ENCODE data around the gene MAP3K9.

The MAP3K9 gene

DNA sequence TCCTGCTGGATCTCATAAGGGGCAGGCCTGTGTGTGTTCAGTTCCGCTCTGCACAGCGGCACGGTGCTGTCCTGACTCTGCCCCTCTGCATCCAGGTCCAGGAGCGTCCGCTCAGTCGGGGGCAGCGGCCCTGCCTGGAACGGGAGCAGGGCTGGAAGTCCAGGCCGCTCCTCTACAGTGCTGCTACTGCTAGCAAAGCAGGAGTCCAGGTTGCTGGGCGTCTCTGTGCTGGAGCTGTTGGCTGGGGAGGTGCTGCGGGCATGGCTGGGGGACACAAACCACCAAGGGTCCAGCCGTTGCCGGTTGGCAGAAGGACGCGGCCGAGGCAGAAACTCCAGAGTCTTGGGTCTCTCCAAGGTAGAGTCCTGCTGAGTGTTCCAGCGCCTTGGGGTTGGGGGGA lies 78.9 kb downstream of the MAP3K9 start:
- TF ChIP-seq, protein P1, sequence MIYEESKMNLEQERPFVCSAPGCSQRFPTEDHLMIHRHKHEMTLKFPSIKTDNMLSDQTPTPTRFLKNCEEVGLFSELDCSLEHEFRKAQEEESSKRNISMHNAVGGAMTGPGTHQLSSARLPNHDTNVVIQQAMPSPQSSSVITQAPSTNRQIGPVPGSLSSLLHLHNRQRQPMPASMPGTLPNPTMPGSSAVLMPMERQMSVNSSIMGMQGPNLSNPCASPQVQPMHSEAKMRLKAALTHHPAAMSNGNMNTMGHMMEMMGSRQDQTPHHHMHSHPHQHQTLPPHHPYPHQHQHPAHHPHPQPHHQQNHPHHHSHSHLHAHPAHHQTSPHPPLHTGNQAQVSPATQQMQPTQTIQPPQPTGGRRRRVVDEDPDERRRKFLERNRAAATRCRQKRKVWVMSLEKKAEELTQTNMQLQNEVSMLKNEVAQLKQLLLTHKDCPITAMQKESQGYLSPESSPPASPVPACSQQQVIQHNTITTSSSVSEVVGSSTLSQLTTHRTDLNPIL (CRISPR knock-in tag; IDR thresholded peaks at IDR 0.05; ENCODE audit: low read depth) = no peak
- TF ChIP-seq, protein P2, sequence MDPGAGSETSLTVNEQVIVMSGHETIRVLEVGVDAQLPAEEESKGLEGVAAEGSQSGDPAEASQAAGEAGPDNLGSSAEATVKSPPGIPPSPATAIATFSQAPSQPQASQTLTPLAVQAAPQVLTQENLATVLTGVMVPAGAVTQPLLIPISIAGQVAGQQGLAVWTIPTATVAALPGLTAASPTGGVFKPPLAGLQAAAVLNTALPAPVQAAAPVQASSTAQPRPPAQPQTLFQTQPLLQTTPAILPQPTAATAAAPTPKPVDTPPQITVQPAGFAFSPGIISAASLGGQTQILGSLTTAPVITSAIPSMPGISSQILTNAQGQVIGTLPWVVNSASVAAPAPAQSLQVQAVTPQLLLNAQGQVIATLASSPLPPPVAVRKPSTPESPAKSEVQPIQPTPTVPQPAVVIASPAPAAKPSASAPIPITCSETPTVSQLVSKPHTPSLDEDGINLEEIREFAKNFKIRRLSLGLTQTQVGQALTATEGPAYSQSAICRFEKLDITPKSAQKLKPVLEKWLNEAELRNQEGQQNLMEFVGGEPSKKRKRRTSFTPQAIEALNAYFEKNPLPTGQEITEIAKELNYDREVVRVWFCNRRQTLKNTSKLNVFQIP (CRISPR knock-in tag; IDR thresholded peaks at IDR 0.05; ENCODE audit: borderline replicate concordance, low read depth) = no peak
- TF ChIP-seq ZNF8 (CRISPR knock-in tag; IDR thresholded peaks at IDR 0.05) = no peak
- no peak for TF ChIP-seq TCF4 (CRISPR knock-in tag; IDR thresholded peaks at IDR 0.05; ENCODE audit: borderline replicate concordance)
- TF ChIP-seq, protein P3, sequence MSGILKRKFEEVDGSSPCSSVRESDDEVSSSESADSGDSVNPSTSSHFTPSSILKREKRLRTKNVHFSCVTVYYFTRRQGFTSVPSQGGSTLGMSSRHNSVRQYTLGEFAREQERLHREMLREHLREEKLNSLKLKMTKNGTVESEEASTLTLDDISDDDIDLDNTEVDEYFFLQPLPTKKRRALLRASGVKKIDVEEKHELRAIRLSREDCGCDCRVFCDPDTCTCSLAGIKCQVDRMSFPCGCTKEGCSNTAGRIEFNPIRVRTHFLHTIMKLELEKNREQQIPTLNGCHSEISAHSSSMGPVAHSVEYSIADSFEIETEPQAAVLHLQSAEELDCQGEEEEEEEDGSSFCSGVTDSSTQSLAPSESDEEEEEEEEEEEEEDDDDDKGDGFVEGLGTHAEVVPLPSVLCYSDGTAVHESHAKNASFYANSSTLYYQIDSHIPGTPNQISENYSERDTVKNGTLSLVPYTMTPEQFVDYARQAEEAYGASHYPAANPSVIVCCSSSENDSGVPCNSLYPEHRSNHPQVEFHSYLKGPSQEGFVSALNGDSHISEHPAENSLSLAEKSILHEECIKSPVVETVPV (CRISPR knock-in tag; IDR thresholded peaks at IDR 0.05) = no peak
- TF ChIP-seq GLIS3 (CRISPR knock-in tag; IDR thresholded peaks at IDR 0.05) = no peak
- TF ChIP-seq ZNF70 (CRISPR knock-in tag; IDR thresholded peaks at IDR 0.05) = no peak
- TF ChIP-seq ZFP30 (CRISPR knock-in tag; IDR thresholded peaks at IDR 0.05) = no peak
- no peak for TF ChIP-seq SNAI2 (CRISPR knock-in tag; IDR thresholded peaks at IDR 0.05)
- TF ChIP-seq, protein P4, sequence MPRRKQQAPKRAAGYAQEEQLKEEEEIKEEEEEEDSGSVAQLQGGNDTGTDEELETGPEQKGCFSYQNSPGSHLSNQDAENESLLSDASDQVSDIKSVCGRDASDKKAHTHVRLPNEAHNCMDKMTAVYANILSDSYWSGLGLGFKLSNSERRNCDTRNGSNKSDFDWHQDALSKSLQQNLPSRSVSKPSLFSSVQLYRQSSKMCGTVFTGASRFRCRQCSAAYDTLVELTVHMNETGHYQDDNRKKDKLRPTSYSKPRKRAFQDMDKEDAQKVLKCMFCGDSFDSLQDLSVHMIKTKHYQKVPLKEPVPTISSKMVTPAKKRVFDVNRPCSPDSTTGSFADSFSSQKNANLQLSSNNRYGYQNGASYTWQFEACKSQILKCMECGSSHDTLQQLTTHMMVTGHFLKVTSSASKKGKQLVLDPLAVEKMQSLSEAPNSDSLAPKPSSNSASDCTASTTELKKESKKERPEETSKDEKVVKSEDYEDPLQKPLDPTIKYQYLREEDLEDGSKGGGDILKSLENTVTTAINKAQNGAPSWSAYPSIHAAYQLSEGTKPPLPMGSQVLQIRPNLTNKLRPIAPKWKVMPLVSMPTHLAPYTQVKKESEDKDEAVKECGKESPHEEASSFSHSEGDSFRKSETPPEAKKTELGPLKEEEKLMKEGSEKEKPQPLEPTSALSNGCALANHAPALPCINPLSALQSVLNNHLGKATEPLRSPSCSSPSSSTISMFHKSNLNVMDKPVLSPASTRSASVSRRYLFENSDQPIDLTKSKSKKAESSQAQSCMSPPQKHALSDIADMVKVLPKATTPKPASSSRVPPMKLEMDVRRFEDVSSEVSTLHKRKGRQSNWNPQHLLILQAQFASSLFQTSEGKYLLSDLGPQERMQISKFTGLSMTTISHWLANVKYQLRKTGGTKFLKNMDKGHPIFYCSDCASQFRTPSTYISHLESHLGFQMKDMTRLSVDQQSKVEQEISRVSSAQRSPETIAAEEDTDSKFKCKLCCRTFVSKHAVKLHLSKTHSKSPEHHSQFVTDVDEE (CRISPR knock-in tag; IDR thresholded peaks at IDR 0.05) = no peak
- no peak for TF ChIP-seq OSR1 (CRISPR knock-in tag; IDR thresholded peaks at IDR 0.05)
- ATAC-seq = no peak

DNA sequence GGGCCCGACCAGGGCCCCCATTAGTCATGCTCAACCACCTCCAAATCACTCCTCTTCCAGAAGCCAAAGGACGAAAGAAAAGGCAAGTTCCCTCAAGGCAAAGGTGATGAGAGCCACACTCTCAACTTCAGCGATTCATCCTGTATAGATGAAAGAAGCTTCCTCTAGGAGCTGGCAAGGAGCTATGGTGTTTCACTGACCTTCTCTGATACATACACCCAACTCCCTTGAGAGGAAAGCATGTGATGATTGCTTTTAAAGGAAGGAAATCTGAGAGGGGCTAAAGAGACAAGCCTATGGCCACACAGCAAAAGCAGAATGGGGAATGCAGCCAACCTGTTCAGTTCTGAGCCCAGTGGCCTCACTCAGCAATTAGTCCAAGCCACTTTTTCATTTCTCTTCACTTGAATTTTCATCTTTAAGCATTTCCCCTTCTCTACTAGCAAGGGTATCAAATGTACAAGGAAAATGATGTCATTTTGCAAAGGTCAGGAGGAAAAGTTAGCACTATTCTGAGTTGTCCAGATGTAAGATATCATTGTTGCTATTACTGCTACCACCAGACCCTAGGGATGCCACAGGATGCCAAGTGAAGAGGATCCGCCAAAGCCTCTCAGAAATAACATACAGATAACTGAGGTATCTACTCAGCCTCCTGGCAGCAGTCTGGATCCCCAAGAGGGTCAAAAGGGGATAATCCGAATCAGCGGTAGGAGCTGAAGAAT lies 82.5 kb downstream of the MAP3K9 start:
- ATAC-seq = no peak
- TF ChIP-seq SNAI2 (CRISPR knock-in tag; IDR thresholded peaks at IDR 0.05) (no peak), TOX (CRISPR knock-in tag; IDR thresholded peaks at IDR 0.05; ENCODE audit: borderline replicate concordance) (no peak), RARB (CRISPR knock-in tag; IDR thresholded peaks at IDR 0.05) (no peak), ZNF565 (CRISPR knock-in tag; conservative IDR thresholded peaks at IDR 0.05; ENCODE audit: low read depth) (no peak), ZFP30 (CRISPR knock-in tag; IDR thresholded peaks at IDR 0.05) (no peak), TCF4 (CRISPR knock-in tag; IDR thresholded peaks at IDR 0.05; ENCODE audit: borderline replicate concordance) (no peak), ZFP3 (CRISPR knock-in tag; IDR thresholded peaks at IDR 0.05) (no peak), ESRRG (CRISPR knock-in tag; IDR thresholded peaks at IDR 0.05) (no peak), GLIS3 (CRISPR knock-in tag; IDR thresholded peaks at IDR 0.05) (no peak)
- TF ChIP-seq, protein P5, sequence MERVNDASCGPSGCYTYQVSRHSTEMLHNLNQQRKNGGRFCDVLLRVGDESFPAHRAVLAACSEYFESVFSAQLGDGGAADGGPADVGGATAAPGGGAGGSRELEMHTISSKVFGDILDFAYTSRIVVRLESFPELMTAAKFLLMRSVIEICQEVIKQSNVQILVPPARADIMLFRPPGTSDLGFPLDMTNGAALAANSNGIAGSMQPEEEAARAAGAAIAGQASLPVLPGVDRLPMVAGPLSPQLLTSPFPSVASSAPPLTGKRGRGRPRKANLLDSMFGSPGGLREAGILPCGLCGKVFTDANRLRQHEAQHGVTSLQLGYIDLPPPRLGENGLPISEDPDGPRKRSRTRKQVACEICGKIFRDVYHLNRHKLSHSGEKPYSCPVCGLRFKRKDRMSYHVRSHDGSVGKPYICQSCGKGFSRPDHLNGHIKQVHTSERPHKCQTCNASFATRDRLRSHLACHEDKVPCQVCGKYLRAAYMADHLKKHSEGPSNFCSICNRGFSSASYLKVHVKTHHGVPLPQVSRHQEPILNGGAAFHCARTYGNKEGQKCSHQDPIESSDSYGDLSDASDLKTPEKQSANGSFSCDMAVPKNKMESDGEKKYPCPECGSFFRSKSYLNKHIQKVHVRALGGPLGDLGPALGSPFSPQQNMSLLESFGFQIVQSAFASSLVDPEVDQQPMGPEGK (CRISPR knock-in tag; IDR thresholded peaks at IDR 0.05; ENCODE audit: borderline replicate concordance) = no peak
- TF ChIP-seq, protein P2 (CRISPR knock-in tag; IDR thresholded peaks at IDR 0.05; ENCODE audit: borderline replicate concordance, low read depth) = no peak
- TF ChIP-seq, protein P4 (CRISPR knock-in tag; IDR thresholded peaks at IDR 0.05) = no peak
